B cell (primary cell): Measurements from ENCODE around the gene VSIG2.

Source experiments
- CTCF ChIP-seq: fragments of 200-600 bp; IDR thresholded peaks from one replicate; pipeline ENCODE4 v1.8.0; 2022; ENCODE audit warnings: antibody characterized with exemption, mild to moderate bottlenecking
- EZH2 ChIP-seq: IDR thresholded peaks from 2 replicates; pipeline ENCODE4 v1.6.1; 2012; ENCODE audit warnings: borderline replicate concordance, low read depth, mild to moderate bottlenecking, moderate library complexity, low read length; ENCODE audit not compliant: insufficient read depth, poor library complexity, severe bottlenecking

- peak; percentile 79 for TF ChIP-seq CTCF
- TF ChIP-seq EZH2, result no peak
Measured at GRCh38 chr11:124763156-124763947, 11.3 kb upstream of the VSIG2 start.
